ENCODE results near the gene MED16.

- no peak for TF ChIP-seq CTCF (IDR thresholded peaks at IDR 0.05)
- TF ChIP-seq EP300 (IDR thresholded peaks at IDR 0.05): no peak
- no peak for TF ChIP-seq POLR2A (IDR thresholded peaks at IDR 0.05)
These were observed 25.7 kb upstream of the MED16 start for GRCh38 chr19:918481-919198.
